Sigmoid colon (tissue), 4 donors: ENCODE measurements around the gene ESM1.

Source experiments
- EP300 ChIP-seq, 4 donors: sonication (generic); formaldehyde crosslinking; IDR thresholded peaks; one replicate each; pipeline ENCODE4 v1.6.1; 2017; ENCODE audit warnings: antibody characterized with exemption in 4 of 4
- POLR2AphosphoS5 ChIP-seq, 4 donors: sonication (generic); formaldehyde crosslinking; IDR thresholded peaks; one replicate each; pipeline ENCODE4 v1.6.1; 2017; ENCODE audit warnings: antibody characterized with exemption in 4 of 4

DNA sequence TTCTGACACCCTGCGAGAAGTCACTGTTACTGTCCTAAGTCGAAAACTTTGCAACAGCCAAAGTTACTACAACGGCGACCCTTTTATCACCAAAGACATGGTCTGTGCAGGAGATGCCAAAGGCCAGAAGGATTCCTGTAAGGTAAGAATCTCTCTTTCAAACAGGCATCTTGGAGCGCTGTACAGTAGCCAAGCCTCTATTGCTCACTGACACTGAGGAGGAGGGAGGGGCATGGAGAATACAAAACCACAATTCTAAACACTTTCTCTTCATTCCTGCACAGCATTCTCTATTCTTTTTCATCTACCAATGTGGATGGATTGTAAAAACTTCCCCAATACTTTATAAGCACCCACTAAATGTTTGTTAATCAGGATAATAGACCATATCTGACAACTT lies 46.1 kb upstream of the ESM1 start:
- TF ChIP-seq EP300 (IDR thresholded peaks at IDR 0.05) (no peak), POLR2AphosphoS5 (IDR thresholded peaks at IDR 0.05) (no peak)
